ENCODE data around the gene TUBG1. TPM values are rescaled to one million over a fixed set of nuclear protein-coding genes. Genes with fewer than 3 reads are reported as not detected.

Gene TUBG1
- total and polyA plus RNA-seq, 10 of the 15 experiments (the other 5 are each of a cell fraction or from before 2014, with no cell fraction given), result 40.0 to 256 (median 107) TPM

DNA sequence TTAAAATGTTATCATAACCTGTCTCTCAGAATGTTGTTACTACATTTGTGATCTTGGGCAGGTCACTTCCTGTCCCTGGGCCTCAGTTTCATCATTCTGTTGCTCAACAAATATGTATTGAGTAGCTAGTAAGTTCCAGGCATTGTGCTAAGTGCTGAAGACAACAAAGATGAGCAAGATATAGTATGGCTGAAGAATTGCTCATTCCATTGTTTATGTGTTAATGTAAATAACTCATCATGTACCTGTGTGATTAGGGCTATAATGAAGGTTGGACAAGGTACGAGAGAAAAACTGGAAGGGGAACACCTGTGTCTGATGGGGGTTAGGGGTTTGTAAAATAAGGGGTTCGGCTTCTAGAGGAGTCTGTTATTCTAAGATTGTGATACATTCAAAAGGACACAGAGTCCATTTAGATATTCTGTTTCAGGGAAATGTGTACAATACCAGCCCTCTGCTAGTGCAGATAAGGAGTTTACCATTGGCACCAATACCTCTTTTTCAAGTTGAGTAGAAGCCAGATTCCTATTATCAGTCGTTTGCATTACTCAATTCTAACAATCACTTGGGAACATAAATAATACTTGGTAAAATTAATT is 20.0 kb downstream of the TUBG1 start:
- Histone ChIP-seq H3K4me3 (no peak overlapping the region), H3K9me3 (replicated peaks; ENCODE audit: control insufficient read depth, insufficient read depth, low read length) (no peaks in the 10 kb centered on the region), H3K4me1 (ENCODE audit: control insufficient read depth, insufficient read depth, low read length) (no peaks in the 10 kb centered on the region), H3K36me3 (ENCODE audit: control insufficient read depth in 2 of 2, insufficient read depth in 2 of 2, low read length in 1 of 2) (no peaks in the 10 kb centered on the region), H3K79me2 (ENCODE audit: control insufficient read depth, insufficient read depth, low read length) (no peaks in the 10 kb centered on the region), H3K27ac (ENCODE audit: control insufficient read depth, insufficient read depth) (no peak overlapping the region), H3K27me3 (replicated peaks in 1 of 2; ENCODE audit: control insufficient read depth in 2 of 2, insufficient read depth in 2 of 2, low read length in 1 of 2) (no peaks in the 10 kb centered on the region), H4K20me1 (ENCODE audit: control insufficient read depth, insufficient read depth) (no peaks in the 10 kb centered on the region), H3K9ac (ENCODE audit: control insufficient read depth, insufficient read depth, low read length) (no peak overlapping the region), H2AFZ (ENCODE audit: control insufficient read depth, low read depth, low read length) (no peak overlapping the region), H3K4me2 (ENCODE audit: control insufficient read depth, insufficient read depth) (no peak overlapping the region)
- RAD21 ChIA-PET (ENCODE audit: unreplicated experiment), result no interaction called here
- SMC1A ChIA-PET (ENCODE audit: uncharacterized antibody, unreplicated experiment), result no interaction called here
- intact Hi-C loops (cut with micrococcal nuclease; ENCODE audit: unreplicated experiment) (no loop called here), in situ Hi-C loops (cut with MboI) (no loop called here)
- CTCF ChIA-PET, result interaction anchor here (1.7 kb wide), 1 partner anchor 51 kb away, joined by 4 read pairs; no protein-coding TSS in a partner anchor
- FAIRE-seq (no peak), DNase-seq (ENCODE audit: low read depth, low spot score) (no peak), ATAC-seq (no peak)
- 73% methylated on average over 3 of the region's 3 CpGs for WGBS (ENCODE audit: insufficient coverage, insufficient replicate concordance, low lambda C conversion rate, missing lambda C conversion rate)
- no TSS peak for BruUV-seq (replicated peaks)
- TF ChIP-seq FOXK2 (IDR thresholded peaks at IDR 0.05) (no peak), POU2F2 (IDR thresholded peaks at IDR 0.05; ENCODE audit: borderline replicate concordance, low read depth, low read length) (no peak), ZNF24 (IDR thresholded peaks at IDR 0.05) (no peak), BMI1 (IDR thresholded peaks at IDR 0.05; ENCODE audit: borderline replicate concordance) (no peak), WRNIP1 (IDR thresholded peaks at IDR 0.05; ENCODE audit: borderline replicate concordance, low read depth, low read length) (no peak), SIX5 (IDR thresholded peaks at IDR 0.05; ENCODE audit: low read depth, low read length, severe bottlenecking) (no peak), CBFB (IDR thresholded peaks at IDR 0.05; ENCODE audit: low read depth) (no peak), SUPT20H (IDR thresholded peaks at IDR 0.05; ENCODE audit: borderline replicate concordance, control insufficient read depth, low read depth, low read length) (no peak), NR2F1 (conservative IDR thresholded peaks at IDR 0.05) (no peak)
- TF ChIP-seq, protein P1, sequence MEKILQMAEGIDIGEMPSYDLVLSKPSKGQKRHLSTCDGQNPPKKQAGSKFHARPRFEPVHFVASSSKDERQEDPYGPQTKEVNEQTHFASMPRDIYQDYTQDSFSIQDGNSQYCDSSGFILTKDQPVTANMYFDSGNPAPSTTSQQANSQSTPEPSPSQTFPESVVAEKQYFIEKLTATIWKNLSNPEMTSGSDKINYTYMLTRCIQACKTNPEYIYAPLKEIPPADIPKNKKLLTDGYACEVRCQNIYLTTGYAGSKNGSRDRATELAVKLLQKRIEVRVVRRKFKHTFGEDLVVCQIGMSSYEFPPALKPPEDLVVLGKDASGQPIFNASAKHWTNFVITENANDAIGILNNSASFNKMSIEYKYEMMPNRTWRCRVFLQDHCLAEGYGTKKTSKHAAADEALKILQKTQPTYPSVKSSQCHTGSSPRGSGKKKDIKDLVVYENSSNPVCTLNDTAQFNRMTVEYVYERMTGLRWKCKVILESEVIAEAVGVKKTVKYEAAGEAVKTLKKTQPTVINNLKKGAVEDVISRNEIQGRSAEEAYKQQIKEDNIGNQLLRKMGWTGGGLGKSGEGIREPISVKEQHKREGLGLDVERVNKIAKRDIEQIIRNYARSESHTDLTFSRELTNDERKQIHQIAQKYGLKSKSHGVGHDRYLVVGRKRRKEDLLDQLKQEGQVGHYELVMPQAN (conservative IDR thresholded peaks at IDR 0.05), result no peak
- TF ChIP-seq, protein P2, sequence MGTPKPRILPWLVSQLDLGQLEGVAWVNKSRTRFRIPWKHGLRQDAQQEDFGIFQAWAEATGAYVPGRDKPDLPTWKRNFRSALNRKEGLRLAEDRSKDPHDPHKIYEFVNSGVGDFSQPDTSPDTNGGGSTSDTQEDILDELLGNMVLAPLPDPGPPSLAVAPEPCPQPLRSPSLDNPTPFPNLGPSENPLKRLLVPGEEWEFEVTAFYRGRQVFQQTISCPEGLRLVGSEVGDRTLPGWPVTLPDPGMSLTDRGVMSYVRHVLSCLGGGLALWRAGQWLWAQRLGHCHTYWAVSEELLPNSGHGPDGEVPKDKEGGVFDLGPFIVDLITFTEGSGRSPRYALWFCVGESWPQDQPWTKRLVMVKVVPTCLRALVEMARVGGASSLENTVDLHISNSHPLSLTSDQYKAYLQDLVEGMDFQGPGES (IDR thresholded peaks at IDR 0.05), result no peak
- POLR2A ChIA-PET, result no interaction called here
